GM18498 (cell line): ENCODE data around the gene SERBP1.
"Not testable (repeated sequence)": the region's sequence is repeated elsewhere in the genome, so short reads cannot be mapped to it uniquely, and the experiment has no call there.

ENCODE experiments used
- ATAC-seq: cut with Tn5 transposase; IDR thresholded peaks from one replicate; pipeline ENCODE4 v1.9.1; 2021; ENCODE audit warnings: mild to moderate bottlenecking, moderate library complexity; ENCODE audit not compliant: unreplicated experiment

SERBP1 gene

DNA sequence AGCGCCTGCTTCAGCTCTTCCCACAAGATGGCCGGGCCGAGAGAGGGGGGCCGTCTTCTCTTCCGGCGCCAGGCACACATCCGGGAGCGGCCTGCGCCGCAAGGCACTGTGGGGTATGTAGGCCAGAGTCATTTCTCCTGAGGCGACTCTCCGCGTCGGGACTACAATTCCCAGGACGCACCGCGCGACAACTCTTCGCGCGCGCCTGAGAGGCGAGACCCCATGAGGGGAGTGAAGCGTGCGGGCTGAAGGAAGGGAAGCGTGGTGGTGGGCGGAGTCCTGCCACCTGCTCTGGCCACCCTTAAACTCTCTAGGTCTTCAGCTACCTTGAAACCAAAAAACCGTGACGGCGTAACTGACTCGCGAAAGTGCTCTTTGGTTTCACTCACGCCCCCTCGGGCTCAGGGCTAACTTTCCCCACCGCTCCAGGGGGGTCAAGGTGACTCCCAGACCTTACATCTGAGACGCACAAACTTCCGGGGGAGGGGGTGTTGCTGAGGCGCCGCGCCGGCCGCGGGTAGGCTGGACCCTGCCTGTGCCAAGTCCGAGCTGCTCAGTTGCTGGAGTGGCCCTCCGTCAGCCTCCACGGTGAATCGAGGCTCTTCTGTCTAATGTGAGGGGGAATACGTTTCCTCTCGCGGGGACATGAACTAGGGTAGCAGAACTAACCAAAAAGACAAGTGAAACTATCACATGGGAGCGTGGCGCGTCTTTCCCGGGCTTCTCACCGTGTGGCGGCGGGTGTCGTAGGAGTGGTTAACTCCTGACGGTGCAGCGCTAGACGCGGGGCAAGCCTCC lies at the start of gene SERBP1:
TSS of gene SERBP1 (minus strand) at position 45 of the 798 bp plus-strand sequence. CDS start 102 bp downstream, outside the sequence.
- peak; percentile 88 for ATAC-seq

DNA sequence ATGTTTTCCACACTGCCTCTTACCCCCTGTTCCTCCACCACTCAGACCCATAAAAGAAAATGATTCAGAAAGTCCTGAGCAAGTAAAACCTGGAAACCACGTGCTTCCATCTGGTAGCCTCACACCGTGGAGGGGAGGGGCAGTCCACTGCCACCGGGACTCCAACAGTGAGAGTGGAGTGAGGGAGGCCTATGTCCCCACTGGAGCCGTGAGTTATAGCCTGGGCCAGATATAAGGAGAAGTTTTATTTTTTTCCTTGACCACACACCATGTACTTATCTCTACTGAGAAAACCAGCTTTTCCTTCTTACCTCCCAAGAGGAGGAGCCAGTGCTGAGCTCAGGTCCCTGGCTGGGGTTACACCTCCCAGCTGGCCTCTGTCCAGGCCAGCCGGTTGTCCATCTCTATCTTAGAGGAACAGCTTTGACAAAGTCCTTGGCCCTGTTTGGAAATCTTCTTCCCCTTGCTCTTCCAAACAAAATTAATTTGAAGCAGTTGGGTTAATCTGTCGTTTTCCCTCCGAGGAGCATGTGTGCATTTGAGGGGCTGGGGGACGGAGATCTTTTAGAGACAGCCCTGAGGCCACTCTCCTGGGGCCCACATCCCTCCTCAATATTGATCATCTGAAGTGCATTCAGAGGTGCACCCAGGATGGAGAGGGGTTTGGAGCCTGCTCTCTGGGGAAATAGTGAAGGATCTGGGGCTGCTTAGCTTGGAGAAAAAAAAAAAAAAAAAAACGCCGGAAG lies 49.1 kb upstream of the SERBP1 start:
- ATAC-seq: no peak

DNA sequence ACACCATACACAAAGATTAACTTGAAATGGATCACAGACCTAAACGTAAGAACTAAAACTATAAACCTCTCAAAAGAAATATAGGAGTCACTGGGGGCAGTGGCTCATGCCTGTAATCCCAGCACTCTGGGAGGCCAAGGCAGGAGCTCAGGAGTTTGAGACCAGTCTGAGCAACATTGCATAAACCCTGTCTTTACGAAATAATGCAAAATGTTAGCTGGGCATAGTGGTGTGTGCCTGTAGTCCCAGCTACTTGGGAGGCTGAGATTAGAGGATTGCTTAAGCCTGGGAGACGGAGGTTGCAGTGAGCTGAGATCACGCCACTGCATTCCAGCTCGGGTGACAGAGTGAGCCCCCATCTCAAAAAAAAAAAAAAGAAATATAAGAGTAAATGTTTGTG lies 46.7 kb upstream of the SERBP1 start:
- ATAC-seq: no peak

DNA sequence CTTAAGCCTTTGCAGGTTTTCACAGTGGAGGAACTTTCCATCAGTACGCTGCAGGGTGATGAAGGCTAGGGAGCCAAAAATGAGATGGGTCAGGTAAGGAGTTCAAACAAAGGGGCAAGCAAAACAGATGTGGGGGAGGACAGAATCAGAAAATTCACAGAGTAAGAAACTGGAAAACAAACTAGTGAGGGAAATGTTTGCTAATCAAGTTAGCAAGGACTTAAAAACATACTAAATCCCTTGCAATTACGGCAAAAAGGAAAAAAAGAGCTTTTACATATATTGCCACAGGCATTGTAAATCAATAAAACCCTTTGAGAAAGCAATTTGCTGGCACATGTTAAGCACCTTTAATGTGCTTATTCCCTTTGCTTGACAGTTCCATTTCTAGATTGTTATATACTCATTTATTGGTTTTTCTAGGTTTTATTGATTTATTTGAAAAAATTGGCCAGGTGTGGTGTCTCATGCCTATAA lies 45.8 kb upstream of the SERBP1 start:
- ATAC-seq: no peak

DNA sequence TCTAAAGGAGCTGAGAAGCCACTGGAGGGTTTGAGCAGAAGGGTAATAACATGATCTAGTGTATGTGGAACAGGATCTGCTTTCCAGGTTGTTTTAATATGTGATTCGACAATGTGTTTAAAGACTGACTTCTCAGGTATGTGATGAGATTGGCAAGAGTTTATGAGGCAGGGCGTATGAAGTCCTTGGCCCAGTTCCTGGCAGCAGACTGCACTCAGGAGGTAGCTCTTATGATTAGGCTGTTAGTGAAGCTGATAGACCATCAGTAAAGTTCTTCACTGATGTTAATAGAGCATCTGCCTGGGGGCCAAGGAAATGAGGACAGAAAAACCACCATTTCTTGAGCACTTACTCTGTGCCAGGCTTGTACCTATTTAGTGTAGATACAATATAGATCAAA lies 41.9 kb upstream of the SERBP1 start:
- no peak for ATAC-seq

DNA sequence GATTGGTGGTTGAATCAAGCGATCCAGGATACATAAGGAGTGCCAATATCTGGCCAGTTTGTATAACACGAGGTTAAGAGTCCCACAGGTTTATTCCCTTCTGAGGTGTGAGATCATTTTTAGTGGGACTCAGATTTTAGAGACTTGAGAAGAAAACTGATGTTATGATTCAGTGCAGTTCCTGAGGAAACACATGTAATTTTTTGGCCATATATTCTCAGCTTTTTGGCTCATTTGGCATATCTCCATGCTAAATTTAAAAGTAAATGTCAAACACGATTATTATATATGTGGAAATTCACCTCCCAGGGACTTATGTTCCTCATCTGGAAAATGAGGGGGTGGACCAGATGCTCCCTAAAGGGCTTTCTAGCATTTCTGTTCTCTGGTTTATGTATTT lies 39.2 kb upstream of the SERBP1 start:
- no peak for ATAC-seq

DNA sequence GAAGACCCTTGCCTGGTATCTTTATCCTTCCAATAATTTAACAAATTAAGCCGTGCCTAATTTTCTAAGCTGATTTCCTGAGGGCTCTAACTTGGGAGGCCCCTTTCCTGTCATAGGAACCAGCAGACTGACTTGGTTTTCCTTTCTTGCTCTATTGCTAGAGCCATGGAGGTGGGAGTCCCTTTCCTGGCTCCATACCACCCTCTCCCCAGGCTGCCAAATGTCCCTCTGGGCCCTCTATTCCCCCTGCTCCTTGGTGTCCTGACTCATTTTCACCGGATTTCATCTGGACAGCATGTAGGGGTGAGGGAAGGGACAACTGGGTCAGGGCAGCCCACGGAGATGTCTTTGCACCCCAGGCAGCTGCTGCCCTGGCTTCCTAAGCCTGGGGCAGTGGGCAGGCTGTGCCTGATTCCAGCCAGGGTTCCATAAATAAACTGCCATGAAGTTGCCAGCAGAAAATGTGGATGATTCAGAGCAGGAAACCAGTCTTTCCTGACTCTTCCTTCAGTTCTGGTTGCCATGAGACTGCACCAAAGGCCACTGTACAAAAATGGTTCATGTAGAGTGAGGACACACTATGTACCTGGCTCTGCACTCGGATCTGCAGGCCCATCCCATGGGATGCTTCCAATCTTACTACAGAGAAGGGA lies 38.0 kb upstream of the SERBP1 start:
- no peak for ATAC-seq

DNA sequence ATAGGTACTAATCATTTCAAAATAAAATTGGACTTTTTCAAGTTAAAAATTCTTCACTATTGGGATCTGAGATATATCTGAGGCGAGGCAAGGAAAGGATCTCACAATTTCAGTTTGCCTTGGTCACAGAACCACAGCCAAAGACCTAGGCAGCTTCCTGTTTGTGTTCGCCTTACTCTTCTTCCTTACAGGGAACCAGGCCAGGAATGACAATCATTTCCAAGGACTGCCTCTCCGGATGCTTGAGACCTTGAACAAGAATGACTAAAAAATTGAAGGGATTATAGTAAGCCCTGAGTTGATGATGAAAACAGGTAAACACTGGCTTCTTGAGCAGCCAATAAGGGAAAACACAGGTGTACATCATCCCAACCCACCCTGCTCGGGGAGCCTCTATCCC lies 35.2 kb upstream of the SERBP1 start:
- ATAC-seq: no peak

DNA sequence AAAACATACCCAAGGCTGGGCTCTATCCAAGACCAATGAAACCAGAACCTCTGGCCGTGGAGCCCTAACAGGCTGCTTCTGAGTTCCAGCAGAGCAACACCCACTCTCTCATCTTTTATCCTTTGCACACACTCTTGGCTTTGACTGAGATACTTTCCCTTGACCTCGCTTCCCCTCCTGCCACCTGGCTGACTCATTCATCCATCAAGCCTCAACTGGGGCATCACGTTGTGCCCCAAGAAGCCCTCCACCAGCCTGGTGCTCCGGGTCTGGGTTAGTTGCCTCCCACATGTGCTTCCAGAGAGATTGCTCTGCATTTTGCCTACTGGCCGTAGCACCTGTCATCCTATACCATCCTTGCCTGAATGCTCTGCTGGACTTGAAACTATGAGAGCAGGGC lies 34.5 kb upstream of the SERBP1 start:
- no peak for ATAC-seq

DNA sequence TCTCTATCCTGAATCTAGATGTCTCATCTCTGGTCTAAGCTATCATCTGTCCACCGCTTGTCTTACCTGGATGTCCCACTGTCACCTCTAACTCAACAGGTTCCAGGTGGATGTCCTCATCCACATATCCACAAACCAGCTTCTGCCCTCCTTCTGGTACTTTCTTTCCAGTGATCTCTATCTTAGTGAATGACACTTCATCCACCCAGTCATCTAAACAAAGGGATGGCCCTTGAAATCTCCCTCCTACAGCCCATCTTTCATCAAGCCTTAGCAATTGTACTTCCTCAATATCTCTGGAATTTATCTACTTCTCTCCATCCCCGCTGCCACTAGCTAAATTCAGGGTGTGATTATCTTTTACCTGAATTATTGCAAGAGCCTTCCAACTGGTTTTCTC lies 33.9 kb upstream of the SERBP1 start:
- no peak for ATAC-seq

DNA sequence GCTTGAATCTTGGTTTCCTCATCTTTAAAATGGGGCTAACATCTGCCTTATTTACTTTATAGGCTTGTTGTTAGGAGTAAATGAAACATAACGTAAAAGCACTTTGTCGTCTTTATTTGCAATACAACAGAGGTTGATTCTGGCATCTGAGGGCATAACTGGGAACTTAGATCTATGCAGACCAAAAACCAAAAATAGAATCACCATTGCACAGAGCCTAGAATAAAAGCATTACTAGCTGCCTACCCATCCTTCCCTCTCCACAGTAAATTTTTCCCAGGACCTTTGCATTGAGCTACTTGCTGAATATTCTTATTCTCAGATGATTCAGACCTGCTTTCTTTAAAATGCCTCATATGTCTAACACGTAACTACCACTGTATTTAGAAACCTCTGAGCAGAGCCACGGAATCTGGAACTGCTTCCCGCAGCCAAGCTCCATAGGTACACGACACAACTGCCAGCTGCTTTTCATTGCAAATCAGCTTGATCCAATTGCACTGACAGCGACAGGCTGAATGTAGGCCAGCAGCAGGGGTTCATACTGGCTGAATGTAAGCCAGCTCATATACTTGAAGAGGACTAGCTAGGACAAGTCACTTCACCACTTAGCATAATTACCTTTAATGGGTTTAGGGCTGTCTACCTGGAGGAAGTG lies 33.2 kb upstream of the SERBP1 start:
- ATAC-seq: no peak

DNA sequence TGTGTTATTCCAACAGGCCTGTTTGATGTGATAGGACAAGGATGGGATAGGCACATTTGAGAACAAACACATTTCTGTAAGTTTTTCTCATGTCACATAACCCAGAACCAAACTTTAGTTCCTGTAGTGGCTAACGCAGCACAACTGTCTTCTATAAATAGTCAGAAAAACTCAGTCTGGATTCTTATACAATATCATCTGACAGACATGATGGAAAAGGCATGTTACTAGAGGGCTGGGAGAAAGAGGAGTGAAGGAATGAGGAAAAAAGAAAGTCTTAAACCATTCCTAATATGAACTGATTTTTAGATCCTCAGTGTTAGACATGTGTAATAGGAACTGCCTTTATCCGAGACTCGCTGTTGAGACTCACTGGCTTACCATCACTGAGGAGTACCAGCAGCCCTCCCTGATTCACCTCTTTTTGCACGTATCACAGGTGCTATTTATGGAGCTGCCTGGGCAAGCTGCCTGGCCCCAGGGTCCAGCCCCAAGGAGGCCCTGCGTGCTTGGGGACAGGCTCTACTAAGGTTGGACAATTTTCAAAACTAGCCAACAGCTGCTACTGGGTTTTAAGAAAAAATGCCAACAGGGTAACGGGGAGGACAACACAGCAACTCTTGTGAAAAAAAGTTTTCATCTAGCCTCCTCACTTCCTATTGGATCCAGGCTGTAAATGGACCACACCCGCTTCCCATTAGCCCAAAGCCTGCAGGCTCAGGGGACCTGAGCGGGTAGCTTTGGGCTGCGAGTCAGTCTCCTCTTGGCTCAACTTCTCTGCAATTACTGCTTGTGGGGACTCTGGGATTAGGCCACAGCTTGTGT lies 30.7 kb upstream of the SERBP1 start:
- ATAC-seq: no peak

DNA sequence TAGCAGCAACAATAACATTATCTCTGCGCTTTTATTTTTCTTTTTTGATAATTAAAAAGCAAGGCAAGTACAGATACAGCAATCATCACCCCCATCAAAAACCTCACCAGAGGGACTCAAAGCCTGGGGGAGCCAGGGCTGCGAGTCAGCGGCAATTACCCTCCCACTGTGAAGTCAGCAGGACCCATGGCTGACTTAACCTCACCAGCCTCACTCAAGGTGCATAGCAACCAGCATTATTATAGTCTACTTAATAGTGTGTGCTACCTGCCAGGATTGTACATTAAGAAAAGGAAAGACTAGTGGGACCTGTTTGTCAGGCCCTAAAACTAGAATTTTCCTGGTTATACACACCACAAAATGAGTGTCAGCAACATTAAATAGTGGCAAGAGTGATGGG lies 28.9 kb upstream of the SERBP1 start:
- no peak for ATAC-seq

DNA sequence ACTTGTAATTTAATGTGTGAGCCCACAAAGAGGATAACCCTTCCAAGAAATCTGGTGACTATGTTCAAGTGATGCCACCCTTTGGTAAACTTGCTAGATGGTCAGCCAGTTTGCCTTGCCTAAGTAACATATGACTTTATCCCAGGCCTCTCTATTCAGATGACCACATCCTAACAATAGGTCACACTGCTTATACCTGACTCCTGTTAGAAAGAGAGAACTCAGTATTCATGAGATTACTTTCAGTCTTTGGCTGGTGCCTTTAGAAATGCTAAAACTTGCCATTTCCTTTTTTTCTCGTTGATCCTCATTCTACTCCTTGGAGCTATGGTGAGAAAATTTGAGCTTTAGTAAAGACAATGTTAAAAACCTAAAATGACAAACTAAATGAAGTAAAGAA lies 28.5 kb upstream of the SERBP1 start:
- ATAC-seq: no peak

DNA sequence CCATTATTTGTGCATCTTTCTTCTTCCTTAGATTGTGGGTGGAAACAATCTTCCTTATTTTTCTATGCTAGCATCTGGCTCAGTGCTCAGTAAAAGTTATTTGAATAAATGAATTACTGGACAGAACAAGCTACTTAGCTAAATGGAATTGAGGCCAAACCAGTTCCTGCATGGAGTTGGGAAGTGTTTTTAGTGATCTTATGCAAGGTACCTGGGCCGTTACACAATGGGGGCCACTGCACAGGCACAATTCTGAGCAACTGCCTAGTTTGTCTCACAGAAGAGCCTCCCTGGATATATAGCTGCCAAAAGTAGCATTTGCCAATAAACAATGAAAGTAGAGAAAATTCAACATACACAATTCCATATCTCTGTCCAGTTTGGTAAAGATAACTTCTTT lies 27.0 kb upstream of the SERBP1 start:
- no peak for ATAC-seq

DNA sequence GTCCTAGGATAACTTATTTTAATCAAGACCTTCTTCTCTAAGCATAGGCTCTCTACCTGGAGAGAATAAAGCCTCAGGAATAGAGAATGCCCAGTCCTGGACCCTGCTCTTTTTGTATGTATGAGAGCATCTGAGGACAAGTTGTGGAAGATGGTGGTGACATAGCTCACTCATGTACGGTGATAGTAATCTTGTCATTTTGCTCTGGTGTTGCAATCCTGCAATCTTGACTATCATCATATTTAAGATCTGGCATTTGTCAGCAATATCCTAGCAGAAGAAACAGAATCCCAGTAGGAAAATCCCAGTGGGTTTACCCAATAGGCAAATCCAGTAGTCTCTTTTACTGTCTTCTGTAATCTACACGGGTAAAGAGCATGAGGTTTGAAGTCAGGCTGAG lies 21.6 kb upstream of the SERBP1 start:
- no peak for ATAC-seq

DNA sequence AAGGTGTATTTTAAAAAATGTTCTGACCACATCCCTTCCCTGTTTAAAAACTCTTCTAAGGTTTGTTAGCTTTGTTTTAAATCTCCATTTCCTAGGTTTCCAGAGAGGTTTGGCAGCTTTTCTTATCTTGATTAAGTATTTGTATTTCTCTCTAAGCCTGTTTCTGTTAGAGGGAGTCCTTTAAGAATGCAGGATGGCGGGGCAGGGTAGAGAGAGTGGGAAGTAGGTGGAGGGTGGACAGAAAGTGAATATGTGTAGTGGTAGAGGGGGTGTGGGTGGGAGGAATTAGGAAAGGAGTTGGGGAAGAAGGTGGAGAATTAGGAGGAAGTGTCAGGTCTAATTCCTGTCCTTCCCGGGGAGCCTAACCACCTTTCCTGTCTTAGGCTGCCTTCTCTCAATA lies 21.2 kb upstream of the SERBP1 start:
- no peak for ATAC-seq

DNA sequence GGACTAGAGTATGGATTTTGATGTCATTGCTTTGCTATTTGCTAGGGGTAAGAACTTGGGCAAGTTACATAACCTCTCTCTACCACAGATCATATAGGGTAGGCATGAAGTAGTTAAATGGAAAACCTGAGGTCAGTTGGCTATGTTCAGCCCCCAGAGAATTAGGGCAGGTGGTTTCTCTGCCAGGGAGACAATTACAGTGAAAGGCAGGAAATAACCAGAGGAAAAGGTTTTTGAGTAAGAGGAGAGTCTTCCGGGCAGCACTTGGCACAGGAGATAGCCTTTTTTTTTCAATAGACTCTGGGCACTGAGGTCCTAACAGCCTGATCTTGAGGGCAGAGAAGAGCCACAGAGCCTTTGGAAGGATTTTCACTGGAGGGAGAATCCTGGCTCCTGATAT lies 16.7 kb upstream of the SERBP1 start:
- no peak for ATAC-seq

DNA sequence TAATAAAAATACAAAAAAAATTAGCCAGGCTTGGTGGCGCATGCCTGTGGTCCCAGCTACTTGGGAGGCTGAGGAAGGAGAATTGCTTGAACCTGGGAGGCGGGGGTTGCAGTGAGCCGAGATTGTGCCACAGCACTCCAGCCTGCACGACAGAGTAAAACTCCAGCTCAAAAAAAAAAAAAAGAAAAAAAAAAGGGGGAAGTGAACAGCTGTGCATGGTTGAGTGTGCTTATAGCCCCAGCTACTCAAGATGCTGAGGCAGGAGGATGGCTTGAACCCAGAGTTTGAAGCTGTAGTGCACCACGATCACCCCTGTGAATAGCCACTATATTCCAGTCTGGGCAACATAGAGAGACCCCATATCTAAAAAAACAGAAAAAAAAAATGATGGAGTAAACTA lies 15.8 kb upstream of the SERBP1 start:
- ATAC-seq: not testable (repeated sequence)

DNA sequence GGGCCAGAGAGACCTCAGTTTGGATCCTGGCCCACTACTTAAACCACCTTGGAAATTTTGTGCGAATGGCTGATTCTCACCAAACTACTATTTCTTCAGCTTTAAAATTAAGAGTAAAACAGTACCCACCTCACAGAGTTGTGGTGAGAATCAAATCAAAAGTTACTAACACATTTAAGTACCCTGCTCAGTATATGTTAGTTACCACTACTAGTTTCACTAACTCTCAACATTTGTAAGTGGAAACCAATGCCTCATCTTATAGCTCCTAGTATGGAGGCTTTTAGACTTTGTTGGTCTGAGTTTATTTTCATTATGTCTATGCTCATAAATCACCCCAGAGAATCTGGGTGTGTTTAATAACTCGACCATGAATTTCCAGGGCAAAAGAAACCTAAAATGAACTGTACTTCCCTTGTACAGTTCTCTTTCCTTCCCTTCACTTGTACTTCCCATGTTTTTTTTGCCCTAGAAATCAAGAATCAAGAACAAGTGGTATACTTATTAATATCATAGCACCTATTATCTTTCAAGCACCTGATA lies 11.6 kb upstream of the SERBP1 start:
- peak; percentile 32 for ATAC-seq
